ENCODE results near the gene CHRNA4.

- TF ChIP-seq CTCF (optimal IDR thresholded peaks at IDR 0.05 in 1 of 3, IDR thresholded peaks at IDR 0.05 in 1 of 3, conservative IDR thresholded peaks at IDR 0.05 in 1 of 3; ENCODE audit: extremely low read depth in 1 of 3, insufficient read depth in 2 of 3, low read length in 3 of 3) (no peak), EZH2 (IDR thresholded peaks at IDR 0.05; ENCODE audit: low read length) (no peak)
Observed at GRCh38 chr20:63352811-63353221, 8.3 kb downstream of the CHRNA4 start.
